ENCODE measurements around the gene DNAJB1. TPM values are rescaled to one million over a fixed set of nuclear protein-coding genes. Genes with fewer than 3 reads are reported as not detected.
A peak's percentile ranks its signal among the peaks of the same experiment; 100 is the strongest.
"Not testable (repeated sequence)": the region's sequence is repeated elsewhere in the genome, so short reads cannot be mapped to it uniquely, and the experiment has no call there.

Gene DNAJB1
- total and polyA plus RNA-seq, 2 of the 13 experiments (the other 11 are each of a cell fraction or from before 2014, with no cell fraction given): 87.5 to 97.3 TPM

- TF ChIP-seq MTERF4 (CRISPR knock-in tag; IDR thresholded peaks at IDR 0.05) (0 out of 2 replicates have a peak, but pooled peaks have one; percentile 43), HDAC2 (CRISPR knock-in tag; IDR thresholded peaks at IDR 0.05) (peak; percentile 66; the same call in 1 of the 2 replicates), DRAP1 (CRISPR knock-in tag; IDR thresholded peaks at IDR 0.05) (peak; percentile 54; the same call in 1 of the 2 replicates), SOX5 (CRISPR knock-in tag; IDR thresholded peaks at IDR 0.05; ENCODE audit: borderline replicate concordance) (0 out of 2 replicates have a peak, but pooled peaks have one; percentile 56), PAXIP1 (CRISPR knock-in tag; conservative IDR thresholded peaks at IDR 0.05) (peak; percentile 82), RCOR2 (CRISPR knock-in tag; IDR thresholded peaks at IDR 0.05) (peak; percentile 40; the same call in 1 of the 2 replicates), FOXP1 (CRISPR knock-in tag; IDR thresholded peaks at IDR 0.05) (peak; percentile 55; the same call in 1 of the 2 replicates), ZNF768 (CRISPR knock-in tag; IDR thresholded peaks at IDR 0.05) (peak; percentile 94), ZFX (CRISPR knock-in tag; IDR thresholded peaks at IDR 0.05; ENCODE audit: low read depth) (peak; percentile 86), MYC (CRISPR knock-in tag; IDR thresholded peaks at IDR 0.05; ENCODE audit: borderline replicate concordance) (peak; percentile 34; the same call in 1 of the 2 replicates), ZFP1 (CRISPR knock-in tag; IDR thresholded peaks at IDR 0.05) (peak; percentile 86), FOSL2 (CRISPR knock-in tag; IDR thresholded peaks at IDR 0.05) (peak; percentile 38), TARDBP (CRISPR knock-in tag; IDR thresholded peaks at IDR 0.05) (peak; percentile 53; the same call in 1 of the 2 replicates), THAP9 (CRISPR knock-in tag; IDR thresholded peaks at IDR 0.05; ENCODE audit: borderline replicate concordance) (peak; percentile 34; the same call in 1 of the 2 replicates), CEBPG (CRISPR knock-in tag; IDR thresholded peaks at IDR 0.05) (peak; percentile 6; the same call in 1 of the 2 replicates), TGIF2 (CRISPR knock-in tag; IDR thresholded peaks at IDR 0.05) (peak; percentile 98), PRDM10 (CRISPR knock-in tag; IDR thresholded peaks at IDR 0.05; ENCODE audit: low read depth) (peak; percentile 75; the same call in 1 of the 2 replicates)
- not testable (repeated sequence) for TF ChIP-seq FOXP1 (IDR thresholded peaks at IDR 0.05)
Measured at GRCh38 chr19:14551134-14552005, 33.2 kb upstream of the DNAJB1 start (continued).
